GM12891 (cell line): ENCODE results near the gene ZDBF2.

Experiments
- DNase-seq: peaks from one replicate; pipeline ENCODE4 v3.0.0; 2011; ENCODE audit warnings: low spot score; ENCODE audit not compliant: insufficient read length
- FAIRE-seq: peaks from 2 replicates; lab custom pipeline; 2011; peaks lifted over from hg19 to GRCh38; lab: Jason Lieb, UNC
- PAX5 ChIP-seq: IDR thresholded peaks from 2 replicates; pipeline ENCODE4 v1.6.1; 2011; ENCODE audit warnings: low read length, moderate library complexity, mild to moderate bottlenecking; ENCODE audit not compliant: insufficient read depth, severe bottlenecking
- POLR2A ChIP-seq: IDR thresholded peaks from 2 replicates; pipeline ENCODE4 v1.6.1; 2011; ENCODE audit warnings: low read depth, low read length, control low read depth
- POLR2AphosphoS5 ChIP-seq: IDR thresholded peaks from 2 replicates; pipeline ENCODE4 v1.6.1; 2011; ENCODE audit warnings: low read depth, low read length, control low read depth
- POU2F2 ChIP-seq: IDR thresholded peaks from 2 replicates; pipeline ENCODE4 v1.6.1; 2011; ENCODE audit warnings: low read depth, mild to moderate bottlenecking, control low read depth, low read length, moderate library complexity
- SPI1 ChIP-seq: IDR thresholded peaks from 2 replicates; pipeline ENCODE4 v1.6.1; 2011; ENCODE audit warnings: low read depth, low read length, control low read depth
- TAF1 ChIP-seq: IDR thresholded peaks from 2 replicates; pipeline ENCODE4 v1.6.1; 2011; ENCODE audit warnings: low read depth, low read length, control low read depth

The ZDBF2 gene

DNA sequence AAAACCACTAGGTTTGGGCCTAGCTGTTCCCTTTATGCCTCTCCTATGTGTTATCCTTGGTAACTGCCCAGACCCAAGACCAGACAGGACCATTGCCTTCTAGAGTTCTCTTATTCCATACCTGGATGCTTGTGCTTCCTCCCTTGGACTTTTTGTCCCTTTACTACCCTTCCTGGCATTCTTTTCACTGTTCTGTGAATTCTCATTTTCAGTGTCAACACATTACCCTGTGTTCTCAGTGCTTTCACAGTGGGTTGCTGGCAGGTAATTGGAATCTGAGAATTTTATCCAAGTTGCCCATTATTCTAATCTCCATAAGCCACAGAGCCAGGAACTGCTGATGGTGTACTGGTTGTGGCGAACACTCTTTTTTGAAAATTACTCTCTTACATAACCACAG, 41.7 kb downstream of the ZDBF2 start:
- DNase-seq (no peak), FAIRE-seq (no peak)
- no peak for TF ChIP-seq POLR2AphosphoS5
- TF ChIP-seq SPI1, result no peak
- no peak for TF ChIP-seq PAX5
- TF ChIP-seq TAF1, result no peak
- TF ChIP-seq POU2F2, result no peak
- TF ChIP-seq POLR2A, result no peak

DNA sequence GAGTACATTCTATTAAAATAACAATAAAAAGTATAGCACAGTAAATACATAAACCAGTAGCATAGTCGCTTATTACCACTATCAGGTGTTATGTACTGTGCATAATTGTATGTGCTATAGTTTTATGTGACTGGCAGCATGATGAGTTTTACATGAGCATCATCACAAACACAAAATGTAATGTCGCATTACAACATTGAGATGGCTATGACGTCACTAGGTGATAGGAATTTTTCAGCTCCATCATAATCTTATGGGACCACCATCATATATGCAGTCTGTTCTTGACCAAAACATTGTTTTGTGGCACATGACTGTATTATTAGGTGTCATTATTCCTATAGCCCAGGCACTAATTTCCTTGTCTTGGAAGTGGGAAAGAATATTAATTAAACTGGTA, 48.6 kb downstream of the ZDBF2 start:
- no peak for DNase-seq
- FAIRE-seq, result no peak
- TF ChIP-seq SPI1 (no peak), PAX5 (no peak), POLR2A (no peak), POU2F2 (no peak), TAF1 (no peak), POLR2AphosphoS5 (no peak)

DNA sequence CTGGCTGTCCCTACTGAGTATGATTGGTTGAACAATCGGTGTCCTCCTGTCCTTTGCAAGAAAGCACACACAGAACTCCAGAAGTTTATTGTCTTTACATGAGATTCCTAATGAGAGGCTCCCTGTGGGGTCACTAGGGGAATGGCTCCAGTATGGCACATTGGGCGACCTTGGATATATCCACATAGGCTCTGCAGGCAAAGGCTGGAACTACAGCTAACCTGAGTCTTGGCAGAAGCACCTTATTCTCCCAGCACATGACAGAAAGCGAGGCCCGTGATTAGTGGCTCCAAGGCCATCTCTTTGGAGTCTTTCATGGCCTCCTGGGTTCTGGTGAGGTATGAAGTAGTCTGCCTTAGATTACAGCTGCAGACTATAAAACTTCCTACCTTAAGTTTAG, 49.0 kb downstream of the ZDBF2 start:
- TF ChIP-seq POLR2A (no peak), TAF1 (no peak)
- no peak for FAIRE-seq
- DNase-seq, result no peak

DNA sequence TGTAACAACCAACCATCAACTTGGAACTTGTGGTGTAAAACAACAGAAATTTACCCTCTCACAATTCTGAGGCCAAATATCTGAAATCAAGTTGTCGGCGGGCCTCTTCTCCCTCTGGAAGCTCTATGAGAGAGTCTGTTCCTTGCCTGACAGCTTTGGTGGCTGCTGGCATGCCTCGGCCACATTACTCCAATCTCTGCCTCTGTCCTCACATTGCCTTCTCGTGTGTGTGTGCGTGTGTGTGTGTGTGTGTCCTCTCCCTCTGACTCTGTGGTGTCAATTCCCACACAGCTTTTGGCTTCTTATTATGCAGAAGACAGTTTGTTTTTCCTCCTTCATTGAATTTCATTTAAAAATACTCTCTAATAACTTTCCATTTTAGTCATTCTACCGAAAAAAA, 50.4 kb downstream of the ZDBF2 start:
- no peak for FAIRE-seq
- no peak for DNase-seq
- TF ChIP-seq PAX5, result no peak
- TF ChIP-seq TAF1, result no peak
- no peak for TF ChIP-seq POU2F2

DNA sequence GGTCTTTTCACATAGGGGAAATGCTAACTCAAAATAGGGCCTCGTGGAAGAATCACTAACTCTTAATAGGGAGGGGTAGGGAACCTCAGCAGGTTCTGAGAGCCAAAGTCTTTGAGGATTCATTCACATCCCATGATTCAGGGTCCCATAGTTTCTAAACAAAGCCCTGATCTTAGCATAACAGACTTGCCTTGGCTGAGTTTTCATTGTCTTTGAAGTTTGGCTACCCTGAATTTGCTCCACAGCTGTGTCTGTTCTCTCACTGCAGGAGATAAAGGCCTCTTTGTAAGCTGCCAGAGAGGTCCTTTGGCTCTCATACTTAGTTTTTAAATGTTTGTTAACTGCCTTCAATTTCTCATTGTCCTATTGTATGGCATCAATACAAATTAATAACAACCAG, 54.5 kb downstream of the ZDBF2 start:
- no peak for DNase-seq
- TF ChIP-seq POLR2AphosphoS5 (no peak), SPI1 (no peak), PAX5 (no peak), TAF1 (no peak), POU2F2 (no peak), POLR2A (no peak)
- no peak for FAIRE-seq

DNA sequence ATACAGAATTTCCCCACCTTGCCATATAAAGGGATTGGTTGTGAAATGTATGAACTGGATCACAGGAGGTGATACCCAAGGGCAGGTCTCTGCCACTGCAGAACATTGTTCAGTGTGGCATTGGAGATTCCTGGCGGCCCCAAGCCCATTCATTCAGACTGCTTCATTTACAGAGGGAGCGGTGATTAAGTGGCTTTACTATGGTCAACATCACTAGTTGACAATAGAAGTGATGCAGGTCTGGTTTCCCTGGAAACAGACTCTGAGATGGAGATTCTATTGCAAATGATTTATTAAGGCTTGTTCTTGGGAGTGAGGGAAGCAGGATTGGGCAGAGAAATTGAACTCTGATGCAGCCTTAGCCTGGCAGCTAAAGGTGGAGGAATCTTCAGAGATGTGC, 62.4 kb downstream of the ZDBF2 start:
- FAIRE-seq (no peak), DNase-seq (no peak)

DNA sequence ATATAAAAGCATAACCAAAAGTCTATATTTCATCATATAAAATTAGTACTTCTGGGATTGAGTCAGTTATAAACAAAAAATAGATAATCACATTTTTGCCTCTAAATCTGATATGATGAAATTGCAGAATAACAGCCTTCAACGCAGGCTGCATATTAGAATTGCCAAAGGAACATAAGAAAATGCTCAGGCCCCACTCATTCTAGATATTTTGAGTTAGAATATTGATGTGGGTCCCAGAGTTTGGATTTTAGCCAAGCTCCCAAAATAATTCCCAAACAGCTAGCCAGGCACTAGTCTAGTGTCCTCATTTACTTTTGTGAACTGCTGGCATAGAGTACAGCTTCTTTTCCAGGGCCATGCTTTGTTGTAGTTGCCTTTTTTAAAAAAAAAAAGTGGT, 63.5 kb downstream of the ZDBF2 start:
- FAIRE-seq, result no peak
- TF ChIP-seq PAX5 (no peak), TAF1 (no peak), POLR2AphosphoS5 (no peak), SPI1 (no peak), POU2F2 (no peak), POLR2A (no peak)
- no peak for DNase-seq

More for the DNA sequence above, 62.4 kb downstream of the ZDBF2 start:
- TF ChIP-seq TAF1 (no peak), PAX5 (no peak), POLR2A (no peak), POU2F2 (no peak), POLR2AphosphoS5 (no peak), SPI1 (no peak)

DNA sequence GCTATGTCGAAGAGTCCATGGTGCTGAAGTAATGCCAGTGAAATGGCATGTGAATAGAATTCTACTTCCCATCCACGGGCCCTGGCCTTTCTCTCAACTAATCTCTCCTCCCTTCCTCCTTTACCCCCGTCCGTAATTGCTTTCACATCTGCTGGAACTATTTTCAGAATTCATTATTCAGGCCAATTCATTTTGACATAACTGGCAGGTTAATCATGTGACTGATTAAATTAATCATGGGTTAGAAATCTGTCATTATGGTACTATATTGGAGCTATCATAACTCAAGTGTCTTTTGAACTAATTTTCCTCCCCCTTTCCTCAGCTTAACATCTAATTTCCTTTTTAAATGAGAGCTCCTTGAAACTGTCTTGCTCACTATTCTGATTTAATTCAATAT, 66.9 kb downstream of the ZDBF2 start:
- no peak for FAIRE-seq
- TF ChIP-seq POU2F2 (no peak), POLR2AphosphoS5 (no peak), TAF1 (no peak), PAX5 (no peak), SPI1 (no peak), POLR2A (no peak)

DNA sequence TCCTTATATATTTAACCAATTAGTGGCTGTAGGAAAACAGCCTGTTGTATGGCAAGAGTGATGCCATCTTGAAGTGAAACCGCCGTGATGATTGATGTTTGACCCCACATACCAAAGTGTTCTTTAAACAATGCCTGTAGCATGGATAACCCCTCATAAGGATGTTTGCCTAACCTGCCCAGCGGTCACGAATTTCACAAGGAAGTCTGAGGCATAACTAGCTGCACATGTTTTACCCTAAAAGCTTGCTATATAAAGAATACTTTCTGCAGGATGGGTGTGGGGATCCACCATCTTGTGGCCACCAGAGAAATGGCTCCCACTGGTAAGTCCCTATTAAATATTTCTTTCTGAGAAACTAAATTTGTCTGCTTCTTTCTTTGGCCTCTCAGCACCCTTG, 68.7 kb downstream of the ZDBF2 start:
- TF ChIP-seq PAX5, result no peak
- TF ChIP-seq POLR2A, result no peak
- no peak for TF ChIP-seq POU2F2
- TF ChIP-seq SPI1, result no peak
- TF ChIP-seq TAF1, result no peak
- TF ChIP-seq POLR2AphosphoS5, result no peak
- no peak for DNase-seq
- FAIRE-seq, result no peak

More for the DNA sequence above, 66.9 kb downstream of the ZDBF2 start:
- no peak for DNase-seq

DNA sequence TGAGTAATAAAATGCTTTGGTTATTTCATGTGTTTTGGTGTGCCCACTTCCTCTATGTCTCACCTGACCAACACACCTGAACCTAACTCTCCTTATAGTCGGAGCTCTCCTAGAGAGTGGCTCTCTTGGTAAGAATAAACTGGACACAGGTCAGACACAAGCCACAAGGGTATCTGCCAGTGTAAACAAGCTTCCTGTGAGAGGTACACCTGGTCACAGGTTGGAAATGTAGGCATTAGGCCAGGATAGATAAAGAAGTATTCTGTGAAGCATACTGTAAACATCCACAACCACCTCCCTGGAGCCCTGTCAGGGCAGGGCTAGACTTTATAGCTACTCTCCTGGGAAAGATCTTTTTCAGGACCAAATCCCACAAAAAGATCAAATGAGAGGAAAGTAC, 69.4 kb downstream of the ZDBF2 start:
- DNase-seq, result no peak
- TF ChIP-seq TAF1 (no peak), POLR2AphosphoS5 (no peak), PAX5 (no peak), POLR2A (no peak), POU2F2 (no peak), SPI1 (no peak)
- no peak for FAIRE-seq

DNA sequence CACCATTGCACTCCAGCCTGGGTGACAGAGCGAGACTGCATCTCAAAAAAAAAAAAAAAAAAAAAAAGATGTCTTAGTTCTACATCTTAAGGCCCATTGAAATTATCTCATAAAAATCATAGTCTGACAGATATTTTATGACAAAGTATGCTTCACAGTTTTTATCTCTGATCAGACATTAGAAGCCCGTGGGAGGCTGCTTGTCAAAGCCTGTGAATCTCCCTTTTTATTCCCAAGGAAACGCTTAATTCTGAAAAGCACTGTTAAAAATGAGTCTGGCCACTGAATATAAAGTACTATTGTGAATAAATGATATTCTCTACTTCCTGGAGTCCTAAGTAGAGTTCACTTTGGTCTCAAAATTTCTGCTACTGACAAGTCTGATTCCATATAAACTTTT, 71.1 kb downstream of the ZDBF2 start:
- no peak for FAIRE-seq
- DNase-seq, result no peak
- no peak for TF ChIP-seq POLR2AphosphoS5
